ENCODE results near the gene BDKRB2.

DNA sequence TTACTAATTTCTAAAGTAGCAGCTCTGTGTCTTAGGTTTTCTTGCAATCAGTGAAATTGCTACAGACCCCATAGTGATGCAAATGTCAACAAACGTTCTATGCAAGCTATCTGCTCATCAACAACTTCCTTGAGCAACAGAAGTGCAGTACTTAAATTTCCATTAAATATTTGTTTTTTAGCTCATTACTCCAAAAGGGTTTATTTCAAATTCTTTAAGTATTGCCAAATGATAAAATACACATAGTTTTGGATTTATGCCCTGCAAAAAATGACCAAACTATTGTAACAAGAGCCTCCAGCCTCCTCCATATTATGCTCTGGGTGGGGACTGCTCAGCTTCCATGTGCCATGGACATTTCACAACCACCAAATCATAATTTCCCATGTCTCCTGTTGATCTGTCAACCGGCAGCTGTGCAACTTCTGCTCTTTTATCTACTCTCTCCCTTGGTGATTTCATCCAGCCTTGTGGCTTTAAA lies 55.7 kb downstream of the BDKRB2 start:
- no peak for TF ChIP-seq POLR2A (IDR thresholded peaks at IDR 0.05)
- TF ChIP-seq, protein P1, sequence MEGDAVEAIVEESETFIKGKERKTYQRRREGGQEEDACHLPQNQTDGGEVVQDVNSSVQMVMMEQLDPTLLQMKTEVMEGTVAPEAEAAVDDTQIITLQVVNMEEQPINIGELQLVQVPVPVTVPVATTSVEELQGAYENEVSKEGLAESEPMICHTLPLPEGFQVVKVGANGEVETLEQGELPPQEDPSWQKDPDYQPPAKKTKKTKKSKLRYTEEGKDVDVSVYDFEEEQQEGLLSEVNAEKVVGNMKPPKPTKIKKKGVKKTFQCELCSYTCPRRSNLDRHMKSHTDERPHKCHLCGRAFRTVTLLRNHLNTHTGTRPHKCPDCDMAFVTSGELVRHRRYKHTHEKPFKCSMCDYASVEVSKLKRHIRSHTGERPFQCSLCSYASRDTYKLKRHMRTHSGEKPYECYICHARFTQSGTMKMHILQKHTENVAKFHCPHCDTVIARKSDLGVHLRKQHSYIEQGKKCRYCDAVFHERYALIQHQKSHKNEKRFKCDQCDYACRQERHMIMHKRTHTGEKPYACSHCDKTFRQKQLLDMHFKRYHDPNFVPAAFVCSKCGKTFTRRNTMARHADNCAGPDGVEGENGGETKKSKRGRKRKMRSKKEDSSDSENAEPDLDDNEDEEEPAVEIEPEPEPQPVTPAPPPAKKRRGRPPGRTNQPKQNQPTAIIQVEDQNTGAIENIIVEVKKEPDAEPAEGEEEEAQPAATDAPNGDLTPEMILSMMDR (IDR thresholded peaks at IDR 0.05 in 8 of 11, conservative IDR thresholded peaks at IDR 0.05 in 3 of 11) = no peak

Data from spleen (tissue), 7 donors.